GM12873 (cell line): Measurements from ENCODE around the gene FAH.

Source experiments
- TF ChIP-seq, protein P1 (sequence below): IDR thresholded peaks from 2 replicates; pipeline ENCODE4 v1.5.1; 2012; ENCODE audit warnings: low read depth, mild to moderate bottlenecking, moderate library complexity, low read length, control low read depth; ENCODE audit not compliant: insufficient read depth; ENCODE audit errors: missing control alignments

The FAH gene

DNA sequence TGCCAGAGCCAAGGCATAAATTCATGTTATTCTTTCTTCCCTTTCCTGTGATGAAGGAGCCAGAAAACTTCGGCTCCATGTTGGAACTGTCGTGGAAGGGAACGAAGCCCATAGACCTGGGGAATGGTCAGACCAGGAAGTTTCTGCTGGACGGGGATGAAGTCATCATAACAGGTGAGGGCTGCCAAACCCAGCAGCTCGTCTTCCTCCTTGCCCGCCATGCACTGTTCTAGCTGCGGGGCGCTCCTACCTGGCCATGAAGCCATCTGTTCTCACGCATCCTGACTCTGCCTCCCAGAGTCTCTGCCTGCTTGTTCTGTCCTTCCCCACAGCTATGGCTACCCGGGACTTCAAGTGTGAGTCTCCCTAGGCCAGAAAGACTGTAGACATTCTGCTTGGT lies 28.2 kb downstream of the FAH start:
- TF ChIP-seq, protein P1, sequence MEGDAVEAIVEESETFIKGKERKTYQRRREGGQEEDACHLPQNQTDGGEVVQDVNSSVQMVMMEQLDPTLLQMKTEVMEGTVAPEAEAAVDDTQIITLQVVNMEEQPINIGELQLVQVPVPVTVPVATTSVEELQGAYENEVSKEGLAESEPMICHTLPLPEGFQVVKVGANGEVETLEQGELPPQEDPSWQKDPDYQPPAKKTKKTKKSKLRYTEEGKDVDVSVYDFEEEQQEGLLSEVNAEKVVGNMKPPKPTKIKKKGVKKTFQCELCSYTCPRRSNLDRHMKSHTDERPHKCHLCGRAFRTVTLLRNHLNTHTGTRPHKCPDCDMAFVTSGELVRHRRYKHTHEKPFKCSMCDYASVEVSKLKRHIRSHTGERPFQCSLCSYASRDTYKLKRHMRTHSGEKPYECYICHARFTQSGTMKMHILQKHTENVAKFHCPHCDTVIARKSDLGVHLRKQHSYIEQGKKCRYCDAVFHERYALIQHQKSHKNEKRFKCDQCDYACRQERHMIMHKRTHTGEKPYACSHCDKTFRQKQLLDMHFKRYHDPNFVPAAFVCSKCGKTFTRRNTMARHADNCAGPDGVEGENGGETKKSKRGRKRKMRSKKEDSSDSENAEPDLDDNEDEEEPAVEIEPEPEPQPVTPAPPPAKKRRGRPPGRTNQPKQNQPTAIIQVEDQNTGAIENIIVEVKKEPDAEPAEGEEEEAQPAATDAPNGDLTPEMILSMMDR = no peak

DNA sequence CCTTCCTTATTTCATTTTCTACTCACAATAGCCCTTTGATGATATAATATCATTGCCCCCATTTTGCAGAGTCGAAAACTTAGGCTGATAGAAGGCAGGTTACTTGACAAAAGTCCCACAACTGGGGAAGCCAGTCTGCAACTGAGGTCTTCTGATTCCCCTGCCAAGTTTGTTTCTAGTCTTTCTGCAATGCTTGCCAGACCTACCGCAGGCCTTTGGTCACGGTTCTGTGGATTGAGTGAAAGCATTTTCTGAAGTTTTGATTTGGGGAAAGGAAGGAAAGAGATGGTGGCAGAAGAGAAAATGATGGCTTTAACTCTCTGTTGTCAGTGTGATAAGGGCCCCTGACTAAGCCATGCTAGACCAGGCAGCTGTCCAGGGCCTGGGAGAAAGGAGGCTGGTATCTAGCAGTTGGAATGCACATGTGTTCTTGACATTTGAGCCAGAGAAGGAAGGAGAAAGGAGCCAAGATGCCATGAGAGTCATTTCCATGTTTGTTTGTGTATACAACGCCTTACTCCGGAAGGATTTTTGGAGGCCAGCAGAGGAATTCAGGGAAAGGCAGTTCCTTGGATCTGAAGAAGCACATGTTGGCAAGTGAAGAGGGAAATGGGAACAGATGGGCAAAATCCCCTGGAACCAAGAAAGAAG lies 29.9 kb downstream of the FAH start:
- TF ChIP-seq, protein P1 = no peak

DNA sequence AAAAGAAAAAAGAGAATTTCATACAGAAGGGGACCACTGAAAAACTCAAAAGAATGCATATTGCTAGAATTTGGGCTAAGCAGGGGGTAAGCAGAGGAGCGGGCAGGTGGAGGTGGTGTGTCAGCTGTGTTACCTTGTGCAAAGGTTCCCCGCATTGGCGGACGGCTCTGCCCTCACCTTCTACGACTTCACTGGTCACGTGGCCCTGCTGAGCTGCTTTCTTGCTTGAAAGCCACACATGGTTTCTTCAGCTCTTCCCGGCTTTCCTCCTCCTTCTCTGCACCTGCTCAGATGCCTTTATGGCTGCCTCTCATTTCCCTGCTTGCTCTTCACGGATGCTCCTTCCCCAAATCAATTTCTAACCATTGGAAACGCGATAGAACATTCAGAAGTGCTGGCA lies 30.5 kb downstream of the FAH start:
- TF ChIP-seq, protein P1 = no peak

DNA sequence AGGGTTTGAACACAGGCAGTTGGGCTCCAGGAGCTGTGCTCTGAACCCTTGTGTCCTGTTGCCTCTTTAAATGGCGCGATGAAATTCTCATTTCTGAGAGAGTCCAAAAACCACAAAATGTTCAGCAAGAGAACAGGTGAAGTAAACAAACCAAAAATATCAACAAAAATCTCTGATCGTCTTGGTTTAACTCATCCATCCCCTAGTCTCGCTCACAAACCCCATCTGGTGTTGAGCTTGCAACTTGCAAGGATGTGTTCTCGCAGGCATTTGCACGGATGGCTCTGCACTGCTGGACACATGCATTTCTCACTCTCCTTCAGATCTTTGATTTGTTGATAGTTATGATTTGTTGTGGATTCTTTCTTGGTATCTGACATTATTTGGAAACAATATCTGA lies 31.1 kb downstream of the FAH start:
- TF ChIP-seq, protein P1 = no peak

DNA sequence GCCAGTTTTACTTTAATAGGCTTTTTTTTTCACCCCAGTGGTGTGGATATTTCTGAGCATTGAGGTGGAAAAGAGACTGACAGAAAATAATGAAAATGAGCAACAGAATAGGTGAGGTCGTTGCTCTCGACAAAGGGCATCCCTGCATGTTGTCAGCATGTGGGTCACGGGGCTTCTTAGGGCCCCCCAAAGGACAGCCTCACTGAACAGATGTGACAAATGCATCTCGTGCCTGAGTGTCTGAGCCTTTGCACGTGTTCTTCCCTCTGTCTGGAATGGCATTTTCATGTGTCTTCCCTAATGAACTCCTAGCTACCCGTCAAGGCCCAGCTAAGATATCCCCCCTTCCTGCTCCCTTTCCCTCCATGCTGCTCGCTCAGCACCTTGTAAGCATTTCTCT lies 31.8 kb downstream of the FAH start:
- TF ChIP-seq, protein P1 = no peak

DNA sequence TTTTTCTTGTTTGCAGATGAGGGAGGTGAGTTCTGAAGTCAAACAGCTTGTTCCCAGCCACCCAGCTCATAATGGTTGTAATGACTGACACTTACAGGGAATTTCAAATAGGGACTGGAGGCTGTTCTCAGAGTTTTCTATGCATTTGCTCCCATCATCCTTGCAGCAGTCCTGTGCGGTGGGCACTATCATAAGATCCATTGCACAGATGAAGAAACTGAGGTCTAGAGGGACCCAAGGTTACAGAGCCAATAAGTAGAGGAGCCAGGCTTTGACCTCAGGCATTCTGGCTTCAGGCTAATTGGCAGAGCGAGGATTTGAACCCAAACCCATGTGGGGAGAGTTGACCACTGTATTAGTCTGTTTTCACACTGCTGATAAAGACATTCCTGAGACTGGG lies 32.4 kb downstream of the FAH start:
- TF ChIP-seq, protein P1 = no peak

DNA sequence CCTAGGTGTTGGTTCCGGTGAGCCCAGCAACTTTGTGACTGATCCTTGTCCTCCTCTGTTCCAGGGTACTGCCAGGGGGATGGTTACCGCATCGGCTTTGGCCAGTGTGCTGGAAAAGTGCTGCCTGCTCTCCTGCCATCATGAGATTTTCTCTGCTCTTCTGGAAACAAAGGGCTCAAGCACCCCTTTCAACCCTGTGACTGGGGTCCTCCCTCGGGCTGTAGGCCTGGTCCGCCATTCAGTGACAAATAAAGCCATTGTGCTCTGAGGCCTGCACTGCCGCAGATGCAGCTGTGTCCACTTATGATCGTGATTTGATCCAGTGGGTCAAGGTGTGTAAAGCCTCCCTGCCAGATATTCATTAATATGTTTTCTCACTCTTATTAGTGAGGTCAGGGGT lies 33.3 kb downstream of the FAH start:
- TF ChIP-seq, protein P1 = no peak
